Suprapubic skin (tissue), 3 donors: ENCODE results near the gene OGG1.

Experiments used
- CTCF ChIP-seq, 2 donors: fragments of 200-600 bp in 1 of 2; fragments of 450-650 bp in 1 of 2; sonication (generic) in 1 of 2; IDR thresholded peaks; one replicate each; pipeline ENCODE4 v1.5.1; 2016 to 2019; ENCODE audit warnings: antibody characterized with exemption in 2 of 2, mild to moderate bottlenecking in 1 of 2, moderate library complexity in 1 of 2
- EP300 ChIP-seq: sonication (generic); formaldehyde crosslinking; IDR thresholded peaks from one replicate; pipeline ENCODE4 v1.6.1; 2017; ENCODE audit warnings: antibody characterized with exemption

GRCh38 chr3:9770276-9770812, 20.6 kb downstream of the OGG1 start:
- TF ChIP-seq EP300 (no peak), CTCF (IDR thresholded peaks at IDR 0.05) (no peak)
